SIG-M5 (cell line): Measurements from ENCODE around the gene C5orf24.
"Not testable (repeated sequence)": the region's sequence is repeated elsewhere in the genome, so short reads cannot be mapped to it uniquely, and the experiment has no call there.

Experiments used
- DNase-seq: peaks from one replicate; lab custom pipeline; 2025; lab: John Stamatoyannopoulos, UW

The C5orf24 gene

GRCh38 chr5:134857401-134857800 lies 11.6 kb downstream of the C5orf24 start:
- DNase-seq, result no peak

GRCh38 chr5:134864707-134865106 lies 18.9 kb downstream of the C5orf24 start:
- DNase-seq, result no peak

GRCh38 chr5:134873494-134873893 lies 27.7 kb downstream of the C5orf24 start:
- DNase-seq, result no peak

GRCh38 chr5:134873987-134874830 lies 28.4 kb downstream of the C5orf24 start, which contains the start of gene TXNDC15:
TSS of gene TXNDC15 (plus strand) at chr5:134874371. CDS start at chr5:134874428, 57 bp downstream.
- no peak for DNase-seq

GRCh38 chr5:134874831-134875655 lies 29.3 kb downstream of the C5orf24 start:
- DNase-seq, result no peak

GRCh38 chr5:134877159-134877558 lies 31.4 kb downstream of the C5orf24 start:
- no peak for DNase-seq

- DNase-seq, result no peak
Measured at GRCh38 chr5:134878403-134878802, 32.6 kb downstream of the C5orf24 start.

- DNase-seq, result no peak
Measured at GRCh38 chr5:134879456-134879855, 33.7 kb downstream of the C5orf24 start.

GRCh38 chr5:134880937-134881336 lies 35.2 kb downstream of the C5orf24 start:
- not testable (repeated sequence) for DNase-seq

- DNase-seq, result not testable (repeated sequence)
Measured at GRCh38 chr5:134881711-134882110, 35.9 kb downstream of the C5orf24 start.

GRCh38 chr5:134887593-134888159 lies 41.9 kb downstream of the C5orf24 start:
- DNase-seq, result no peak

- DNase-seq, result no peak
Measured at GRCh38 chr5:134889335-134889734, 43.6 kb downstream of the C5orf24 start.

GRCh38 chr5:134891473-134891872 lies 45.7 kb downstream of the C5orf24 start:
- no peak for DNase-seq

- no peak for DNase-seq
Measured at GRCh38 chr5:134892282-134892681, 46.5 kb downstream of the C5orf24 start.

GRCh38 chr5:134892926-134893325 lies 47.2 kb downstream of the C5orf24 start:
- no peak for DNase-seq

- no peak for DNase-seq
Measured at GRCh38 chr5:134893748-134894505, 48.2 kb downstream of the C5orf24 start.

- DNase-seq, result no peak
Measured at GRCh38 chr5:134902071-134902801, 56.5 kb downstream of the C5orf24 start.

- DNase-seq, result peak; percentile 85
Measured at GRCh38 chr5:134904610-134905245, 59.0 kb downstream of the C5orf24 start, which contains the start of gene PCBD2. TSS of gene PCBD2 (plus strand) at chr5:134905131. CDS start at chr5:134905140, 9 bp downstream.

GRCh38 chr5:134905246-134905996 lies 59.7 kb downstream of the C5orf24 start:
- peak; percentile 24 for DNase-seq

GRCh38 chr5:134906811-134907210 lies 61.0 kb downstream of the C5orf24 start:
- no peak for DNase-seq
